Measurements from ENCODE around the gene MMEL1. TPM values are rescaled to one million over a fixed set of nuclear protein-coding genes. Genes with fewer than 3 reads are reported as not detected.

MMEL1 gene
- total RNA-seq, 6 experiments from 2014 or later: not detected

DNA sequence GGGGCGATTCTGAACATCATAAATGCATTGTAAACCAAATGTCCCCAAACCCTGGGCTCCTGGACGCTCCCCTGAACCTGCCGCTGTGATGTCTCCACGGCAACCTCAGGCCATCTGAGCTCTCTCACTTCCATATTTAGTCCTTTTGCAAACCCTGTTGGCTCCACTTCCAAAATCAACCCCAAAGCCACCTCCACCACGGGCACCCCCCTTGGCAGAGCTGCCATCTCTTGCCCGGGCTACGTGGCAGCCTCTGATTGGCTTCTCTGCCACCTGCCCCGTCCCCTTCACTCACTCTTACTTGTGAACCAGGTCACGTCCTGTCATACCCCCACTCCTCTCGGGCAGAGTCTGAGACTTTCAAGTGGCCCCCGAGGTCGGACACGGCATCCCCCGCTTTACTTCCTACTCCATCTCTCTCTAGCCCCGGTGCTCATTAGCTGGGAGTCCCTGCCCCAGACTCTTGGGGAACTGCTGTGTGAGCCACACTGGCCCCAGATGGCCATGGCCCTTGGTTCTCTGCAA lies 30.4 kb downstream of the MMEL1 start:
- no peaks in the 10 kb centered on the region for H3K4me1 Mint-ChIP-seq (ENCODE audit: low read depth)
- no peak overlapping the region for H3K27ac Mint-ChIP-seq
- H3K9me3 Mint-ChIP-seq: peaks cover 4% of the 10 kb centered on the region; the same call in 1 of the 2 replicates
- H3K27me3 Mint-ChIP-seq (ENCODE audit: insufficient read depth): peaks cover 15% of the 10 kb centered on the region
- no peak overlapping the region for H3K4me3 Mint-ChIP-seq
- no peaks in the 10 kb centered on the region; the same call in 1 of the 2 replicates for H3K36me3 Mint-ChIP-seq (ENCODE audit: low read depth)
- TF ChIP-seq, protein P1, sequence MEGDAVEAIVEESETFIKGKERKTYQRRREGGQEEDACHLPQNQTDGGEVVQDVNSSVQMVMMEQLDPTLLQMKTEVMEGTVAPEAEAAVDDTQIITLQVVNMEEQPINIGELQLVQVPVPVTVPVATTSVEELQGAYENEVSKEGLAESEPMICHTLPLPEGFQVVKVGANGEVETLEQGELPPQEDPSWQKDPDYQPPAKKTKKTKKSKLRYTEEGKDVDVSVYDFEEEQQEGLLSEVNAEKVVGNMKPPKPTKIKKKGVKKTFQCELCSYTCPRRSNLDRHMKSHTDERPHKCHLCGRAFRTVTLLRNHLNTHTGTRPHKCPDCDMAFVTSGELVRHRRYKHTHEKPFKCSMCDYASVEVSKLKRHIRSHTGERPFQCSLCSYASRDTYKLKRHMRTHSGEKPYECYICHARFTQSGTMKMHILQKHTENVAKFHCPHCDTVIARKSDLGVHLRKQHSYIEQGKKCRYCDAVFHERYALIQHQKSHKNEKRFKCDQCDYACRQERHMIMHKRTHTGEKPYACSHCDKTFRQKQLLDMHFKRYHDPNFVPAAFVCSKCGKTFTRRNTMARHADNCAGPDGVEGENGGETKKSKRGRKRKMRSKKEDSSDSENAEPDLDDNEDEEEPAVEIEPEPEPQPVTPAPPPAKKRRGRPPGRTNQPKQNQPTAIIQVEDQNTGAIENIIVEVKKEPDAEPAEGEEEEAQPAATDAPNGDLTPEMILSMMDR (IDR thresholded peaks at IDR 0.05): no peak
- no peak for DNase-seq

GRCh38 chr1:2601721-2602303 lies 31.0 kb downstream of the MMEL1 start:
- peaks cover 15% of the 10 kb centered on the region for H3K27me3 Mint-ChIP-seq (ENCODE audit: insufficient read depth)
- TF ChIP-seq, protein P1 (IDR thresholded peaks at IDR 0.05): no peak
- peaks cover 4% of the 10 kb centered on the region; the same call in 1 of the 2 replicates for H3K9me3 Mint-ChIP-seq
- no peaks in the 10 kb centered on the region; the same call in 1 of the 2 replicates for H3K36me3 Mint-ChIP-seq (ENCODE audit: low read depth)
- no peak overlapping the region for H3K4me3 Mint-ChIP-seq
- H3K4me1 Mint-ChIP-seq (ENCODE audit: low read depth): no peaks in the 10 kb centered on the region
- H3K27ac Mint-ChIP-seq: no peak overlapping the region
- no peak for DNase-seq

GRCh38 chr1:2598329-2598931 lies 34.4 kb downstream of the MMEL1 start:
- peaks cover 4% of the 10 kb centered on the region; the same call in 1 of the 2 replicates for H3K9me3 Mint-ChIP-seq

DNA sequence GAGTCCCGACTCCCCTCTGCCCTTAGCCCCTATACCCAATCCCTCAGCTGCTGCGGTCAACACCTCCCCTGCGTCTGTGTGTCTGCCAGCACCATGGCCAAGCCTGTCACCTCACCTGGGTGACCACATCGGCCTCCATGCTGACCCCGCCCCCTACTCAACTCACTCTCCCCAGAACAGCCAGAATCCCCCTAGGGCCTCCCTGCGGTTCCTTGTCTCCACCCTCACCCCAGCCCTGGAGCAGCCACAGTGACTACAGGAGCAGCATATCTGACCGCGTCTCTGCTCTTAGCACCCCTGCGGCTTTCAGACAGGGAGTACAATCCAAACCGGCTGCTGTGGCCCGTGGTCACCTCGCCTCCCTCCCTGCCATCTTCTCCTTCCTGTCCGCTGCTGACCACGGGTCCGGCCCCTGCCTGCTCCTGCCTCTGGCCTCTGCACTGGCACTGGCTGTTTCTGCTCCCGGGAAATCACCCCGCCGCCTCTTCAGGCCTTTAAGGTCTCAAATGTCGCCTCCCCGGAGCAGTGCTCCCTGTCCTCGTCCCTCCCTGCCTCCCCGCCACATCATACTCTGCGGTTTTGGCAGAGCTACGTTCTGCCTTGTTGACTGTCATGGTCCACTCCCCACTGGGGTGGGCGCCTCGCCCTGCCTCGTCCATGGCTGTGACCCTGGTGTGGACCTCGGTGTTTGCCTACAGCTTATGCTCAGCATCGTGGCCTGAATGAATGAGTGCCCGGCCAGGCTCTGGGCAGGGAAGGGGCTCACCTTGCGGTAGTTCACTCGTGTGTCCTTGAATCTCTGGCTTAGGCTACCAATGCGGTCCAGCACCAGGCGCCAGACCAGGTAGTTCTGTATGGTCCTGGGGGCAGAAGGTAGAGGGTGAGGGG lies 35.1 kb downstream of the MMEL1 start:
- Mint-ChIP-seq H3K27me3 (ENCODE audit: insufficient read depth) (peaks cover 13% of the 10 kb centered on the region), H3K36me3 (ENCODE audit: low read depth) (no peaks in the 10 kb centered on the region; the same call in 1 of the 2 replicates), H3K4me1 (ENCODE audit: low read depth) (no peaks in the 10 kb centered on the region), H3K4me3 (no peak overlapping the region), H3K27ac (no peak overlapping the region), H3K9me3 (peaks cover 4% of the 10 kb centered on the region; the same call in 1 of the 2 replicates)
- DNase-seq: no peak
- TF ChIP-seq, protein P1 (IDR thresholded peaks at IDR 0.05): no peak

More at GRCh38 chr1:2598329-2598931, 34.4 kb downstream of the MMEL1 start:
- Mint-ChIP-seq H3K4me1 (ENCODE audit: low read depth) (no peaks in the 10 kb centered on the region), H3K27ac (no peak overlapping the region), H3K36me3 (ENCODE audit: low read depth) (no peaks in the 10 kb centered on the region; the same call in 1 of the 2 replicates), H3K27me3 (ENCODE audit: insufficient read depth) (peaks cover 15% of the 10 kb centered on the region), H3K4me3 (no peak overlapping the region)
- TF ChIP-seq, protein P1 (IDR thresholded peaks at IDR 0.05): no peak
- DNase-seq: no peak

GRCh38 chr1:2596530-2597333 lies 36.1 kb downstream of the MMEL1 start:
- H3K27ac Mint-ChIP-seq: no peak overlapping the region
- H3K4me1 Mint-ChIP-seq (ENCODE audit: low read depth): no peaks in the 10 kb centered on the region
- H3K4me3 Mint-ChIP-seq: no peak overlapping the region
- H3K9me3 Mint-ChIP-seq: peaks cover 4% of the 10 kb centered on the region; the same call in 1 of the 2 replicates
- TF ChIP-seq, protein P1 (IDR thresholded peaks at IDR 0.05): no peak
- no peak for DNase-seq
- peaks cover 9% of the 10 kb centered on the region for H3K27me3 Mint-ChIP-seq (ENCODE audit: insufficient read depth)
- no peaks in the 10 kb centered on the region; the same call in 1 of the 2 replicates for H3K36me3 Mint-ChIP-seq (ENCODE audit: low read depth)

All from HFFc6 (cell line).